Activated T-cell treated with anti-CD3 and anti-CD28 coated beads for 48 hours (primary cell): Measurements from ENCODE around the gene SPSB3.

ENCODE experiments used
- DNase-seq: peaks from one replicate; pipeline ENCODE4 v3.0.0-alpha.2; 2020; ENCODE audit warnings: low read depth

Gene SPSB3

DNA sequence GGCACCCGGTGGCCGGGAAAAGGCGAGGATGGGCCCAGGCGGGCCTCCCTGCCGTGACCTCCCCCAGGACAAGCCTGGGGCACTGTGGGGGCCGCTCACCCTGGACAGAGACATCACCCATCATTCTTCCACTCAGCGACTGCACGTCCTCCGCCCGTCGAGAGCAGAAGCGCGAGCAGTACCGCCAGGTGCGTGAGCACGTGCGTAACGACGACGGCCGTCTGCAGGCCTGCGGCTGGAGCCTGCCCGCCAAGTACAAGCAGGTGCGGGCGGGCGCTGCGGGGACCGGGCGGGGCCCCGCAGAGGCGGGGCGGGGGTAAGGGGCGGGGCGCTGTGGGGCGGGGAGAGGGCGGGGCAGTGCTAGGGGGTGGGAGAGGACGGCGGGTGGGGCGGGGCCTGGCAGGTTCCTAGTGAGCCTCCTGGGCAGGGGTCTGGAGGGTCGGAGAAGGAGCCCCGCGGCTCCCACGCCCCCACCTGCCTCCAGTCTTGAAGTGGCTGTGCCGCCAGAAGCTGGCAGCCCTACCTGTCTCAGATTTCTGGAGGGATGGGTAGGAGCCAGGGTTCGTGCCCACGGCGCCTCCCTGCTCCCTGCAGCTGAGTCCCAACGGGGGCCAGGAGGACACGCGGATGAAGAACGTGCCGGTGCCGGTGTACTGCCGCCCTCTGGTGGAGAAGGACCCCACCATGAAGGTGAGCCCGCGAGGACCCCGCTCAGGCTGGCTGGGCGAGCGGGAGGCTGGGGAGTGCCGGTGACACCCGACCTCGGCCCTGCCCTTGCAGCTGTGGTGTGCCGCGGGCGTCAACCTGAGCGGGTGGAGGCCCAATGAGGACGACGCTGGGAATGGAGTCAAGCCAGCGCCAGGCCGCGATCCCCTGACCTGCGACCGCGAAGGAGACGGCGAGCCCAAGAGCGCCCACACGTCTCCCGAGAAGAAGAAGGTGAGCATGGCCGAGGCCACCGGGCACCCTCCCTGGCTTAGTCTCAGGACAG lies 18.6 kb downstream of the SPSB3 start:
- DNase-seq, result no peak

DNA sequence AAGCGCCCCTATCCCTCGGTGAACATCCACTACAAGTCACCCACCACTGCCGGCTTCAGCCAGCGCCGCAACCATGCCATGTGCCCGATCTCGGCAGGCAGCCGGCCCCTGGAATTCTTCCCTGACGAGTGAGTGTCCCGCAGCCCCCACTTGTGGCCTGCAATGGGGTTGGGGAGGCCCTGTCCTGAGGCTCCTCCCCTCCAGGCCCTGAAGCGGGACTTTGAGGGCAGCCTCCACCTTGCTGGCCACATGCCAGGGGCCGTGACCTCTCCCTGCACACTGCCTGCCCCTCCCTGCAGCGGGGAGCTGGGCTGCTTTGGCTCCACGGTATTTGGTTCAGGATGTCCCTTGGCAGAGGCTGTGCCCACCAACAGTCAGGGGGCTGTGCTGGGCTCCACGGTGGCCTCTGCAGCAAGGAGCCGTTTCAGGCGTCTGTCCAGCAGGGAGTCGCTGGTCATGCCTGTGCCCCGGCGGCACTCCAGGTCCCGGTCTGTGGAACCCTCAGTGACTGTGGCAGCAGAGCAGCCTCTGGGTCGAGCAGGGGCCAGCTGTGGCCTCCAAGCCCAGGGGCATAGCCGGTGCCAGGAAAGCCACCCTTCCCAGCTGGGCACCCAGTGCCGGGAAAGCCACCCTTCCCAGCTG lies 19.4 kb downstream of the SPSB3 start:
- DNase-seq, result no peak

DNA sequence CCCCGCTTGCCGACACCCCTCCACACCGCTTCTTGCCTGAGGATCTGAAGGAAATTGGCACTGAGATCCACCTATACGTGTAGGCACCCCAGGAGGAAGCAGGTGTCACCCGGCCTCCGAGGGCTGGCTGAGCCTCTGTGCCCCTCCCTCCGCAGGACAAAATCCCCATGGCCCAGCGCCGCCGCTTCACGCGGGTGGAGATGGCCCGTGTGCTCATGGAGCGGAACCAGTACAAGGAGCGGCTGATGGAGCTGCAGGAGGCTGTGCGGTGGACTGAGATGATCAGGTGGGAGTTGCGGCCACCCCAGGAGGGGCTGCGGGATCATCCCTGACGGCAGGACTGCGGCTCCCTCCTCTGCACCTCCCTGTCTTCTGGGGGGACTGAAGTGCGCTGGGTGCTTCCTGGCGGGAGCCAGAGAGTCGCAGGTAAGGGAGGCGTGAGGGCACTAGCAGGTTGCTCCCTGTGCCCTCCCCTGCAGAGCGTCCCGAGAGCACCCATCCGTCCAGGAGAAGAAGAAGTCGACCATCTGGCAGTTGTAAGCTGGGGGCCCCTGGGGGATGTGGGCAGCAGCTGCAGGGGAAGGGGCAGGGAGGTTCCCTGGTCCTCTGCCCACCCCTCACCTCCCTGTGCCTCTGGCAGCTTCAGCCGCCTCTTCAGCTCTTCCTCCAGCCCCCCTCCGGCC lies 20.0 kb downstream of the SPSB3 start:
- DNase-seq, result no peak

DNA sequence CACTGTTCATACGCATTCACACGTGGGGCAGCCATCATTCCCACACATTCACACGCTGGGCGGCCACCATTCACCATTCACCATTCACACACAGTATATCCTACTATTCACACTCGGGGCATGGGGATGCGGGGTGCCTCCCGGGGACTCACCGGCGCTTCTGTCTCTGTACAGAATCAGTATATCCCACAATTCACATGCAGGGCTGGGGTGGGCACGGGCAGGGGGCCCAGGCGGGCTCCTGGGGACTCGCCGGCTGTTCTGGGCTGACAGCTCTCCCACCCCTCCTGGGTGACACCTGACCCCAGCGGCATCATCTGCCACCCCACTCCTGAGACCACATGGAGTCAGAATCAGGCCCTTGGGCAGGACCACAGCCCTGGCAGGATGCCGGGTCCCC lies 20.6 kb downstream of the SPSB3 start:
- DNase-seq, result no peak

DNA sequence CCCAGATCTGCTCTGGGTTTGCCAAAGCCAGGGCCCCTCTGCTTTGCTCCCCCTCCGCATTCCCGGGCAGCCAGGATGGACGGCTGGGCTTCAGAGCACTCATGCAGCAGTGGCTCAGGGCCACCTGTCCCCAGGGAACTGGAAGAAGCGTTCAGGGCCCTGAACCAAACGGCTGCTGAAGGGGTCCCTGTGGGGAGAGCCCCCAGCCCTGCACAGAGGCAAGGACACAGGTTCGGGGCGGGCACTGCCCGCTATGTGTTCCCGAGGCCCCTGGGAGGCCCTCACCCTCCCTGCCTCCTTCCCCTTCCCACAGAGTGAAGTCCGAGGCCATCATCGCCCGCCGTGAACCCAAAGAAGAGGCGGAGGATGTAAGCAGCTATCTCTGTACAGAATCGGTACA lies 21.5 kb downstream of the SPSB3 start:
- DNase-seq, result no peak

DNA sequence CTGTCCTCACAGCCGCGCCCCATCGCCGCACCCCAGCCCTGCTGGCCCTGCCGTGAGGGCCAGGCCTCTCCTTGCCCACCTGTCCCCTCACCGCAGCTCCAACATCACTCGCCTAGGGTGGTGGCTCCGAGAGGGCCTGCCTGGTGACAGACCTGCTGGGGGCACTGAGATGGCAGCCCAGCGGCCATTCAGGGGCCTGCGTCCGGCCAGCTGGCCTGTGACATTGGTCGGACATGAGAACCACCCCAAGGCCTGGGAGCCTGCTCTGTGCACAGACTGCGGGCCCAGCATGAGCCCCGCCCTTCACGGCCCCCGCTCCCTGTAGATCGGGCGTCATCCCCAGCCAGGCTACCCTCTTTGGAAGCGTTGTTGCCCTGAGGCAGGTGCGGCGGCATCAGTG lies 22.9 kb downstream of the SPSB3 start:
- no peak for DNase-seq

DNA sequence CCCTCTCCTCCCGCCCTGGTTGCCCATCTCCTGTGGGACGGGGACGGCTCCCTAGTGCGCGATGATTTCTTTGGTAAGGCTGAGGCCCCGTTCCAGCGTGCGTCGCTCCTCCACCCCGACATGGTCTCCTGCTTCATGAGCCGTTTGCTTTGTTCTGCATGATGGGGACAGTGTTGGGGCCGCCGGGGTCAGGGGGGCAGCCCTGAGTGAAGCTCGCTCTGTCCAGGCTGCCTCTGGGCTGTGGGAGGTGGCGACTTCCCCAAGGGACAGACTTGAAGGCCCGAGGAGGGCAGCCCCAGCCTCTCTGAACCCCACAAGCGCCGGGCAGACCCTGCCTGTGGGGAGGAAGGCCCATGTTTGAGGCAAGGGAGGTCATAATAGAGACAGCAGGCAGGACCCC lies 23.4 kb downstream of the SPSB3 start:
- no peak for DNase-seq

DNA sequence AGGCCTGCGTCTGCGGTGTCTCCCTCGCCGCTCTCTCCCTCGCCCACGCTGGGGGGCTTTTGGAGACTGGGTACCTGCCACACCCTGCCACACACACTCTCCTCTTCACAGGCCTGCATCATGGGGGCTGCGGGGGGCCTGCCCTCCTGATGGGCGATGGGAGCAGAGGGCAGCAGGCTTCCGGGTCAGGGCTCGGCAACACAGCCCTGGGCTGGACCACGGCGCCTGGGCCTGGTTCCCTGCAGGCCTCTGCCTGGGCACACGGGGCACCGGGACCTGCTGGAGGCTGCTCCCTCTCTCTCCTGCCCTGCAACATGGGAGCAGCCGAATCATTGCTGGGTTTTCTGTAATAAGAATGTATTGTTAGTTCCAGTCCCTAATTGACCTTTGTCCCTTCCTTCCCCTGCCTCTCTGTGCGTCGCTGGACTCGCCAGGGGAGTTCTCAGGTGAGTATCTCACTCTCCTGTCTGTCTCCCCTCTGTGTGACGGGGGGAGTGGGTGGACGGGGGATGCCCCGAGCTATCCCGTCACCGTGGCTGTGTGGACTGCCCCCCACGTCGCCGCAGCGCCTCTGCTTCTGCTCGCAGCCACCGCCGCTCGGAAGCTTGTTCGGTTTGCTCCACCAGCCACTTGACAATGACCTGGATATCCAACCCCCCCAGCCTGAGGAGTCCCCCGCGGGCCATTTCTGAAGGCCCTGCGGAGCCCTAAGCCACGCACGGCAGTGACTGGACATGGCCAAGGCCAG lies 24.5 kb downstream of the SPSB3 start:
- DNase-seq, result no peak

DNA sequence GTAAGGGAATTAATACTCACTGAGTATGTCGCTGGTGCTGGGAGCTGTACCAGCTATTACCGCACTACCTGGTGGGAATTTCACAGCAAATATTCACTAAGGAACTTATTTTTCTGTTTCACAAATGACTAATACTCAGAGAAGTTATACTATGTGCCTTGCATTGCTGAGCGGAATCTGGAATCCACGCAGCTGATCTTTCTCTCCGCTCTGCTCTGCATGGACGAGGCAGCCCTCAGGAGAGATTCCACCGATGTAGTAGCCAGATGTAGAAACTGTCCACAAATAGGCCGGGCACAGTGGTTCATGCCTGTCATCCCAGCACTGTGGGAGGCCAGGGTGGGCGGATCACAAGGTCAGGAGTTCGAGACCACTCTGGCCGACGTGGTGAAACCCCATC lies 28.2 kb downstream of the SPSB3 start:
- DNase-seq, result no peak

DNA sequence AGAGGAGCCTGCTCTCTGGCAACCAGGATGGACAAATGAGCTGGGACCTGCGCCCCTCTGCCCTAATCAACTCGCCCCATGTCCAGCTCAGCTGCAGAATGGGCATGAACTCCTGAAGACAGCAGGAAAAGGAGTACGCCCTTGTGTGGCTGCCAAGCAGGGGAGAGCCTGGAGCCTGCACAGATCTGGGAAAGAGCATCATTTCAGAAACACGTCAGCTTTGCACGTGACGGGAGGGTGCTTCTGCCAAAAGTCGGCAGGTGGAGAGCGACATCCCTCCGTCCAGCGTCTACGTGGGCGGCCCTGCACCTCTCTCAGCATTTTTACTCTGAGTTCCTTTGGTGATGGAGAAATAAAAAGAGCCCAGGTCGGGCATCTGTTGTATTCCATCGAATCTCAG lies 29.5 kb downstream of the SPSB3 start:
- DNase-seq, result no peak

DNA sequence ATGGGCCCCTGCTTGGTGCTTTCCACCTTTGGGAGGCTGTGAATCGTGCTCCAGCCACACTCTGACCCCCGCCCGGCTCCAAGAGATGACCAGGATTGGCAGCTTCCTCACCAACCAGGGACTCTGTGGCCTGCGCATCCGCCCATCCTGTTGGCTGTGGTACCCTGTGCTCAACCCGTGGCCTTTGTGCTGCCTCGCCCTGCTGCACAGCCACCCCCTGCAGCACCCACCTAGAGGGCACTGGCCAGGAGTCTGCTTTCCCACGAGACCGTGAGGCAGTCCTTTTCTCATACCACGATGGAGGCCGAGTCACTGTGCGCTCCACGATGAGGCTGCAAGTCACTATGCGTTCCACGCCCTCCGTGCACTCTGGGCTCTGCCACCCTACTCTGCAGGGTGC lies 30.4 kb downstream of the SPSB3 start:
- DNase-seq, result no peak

DNA sequence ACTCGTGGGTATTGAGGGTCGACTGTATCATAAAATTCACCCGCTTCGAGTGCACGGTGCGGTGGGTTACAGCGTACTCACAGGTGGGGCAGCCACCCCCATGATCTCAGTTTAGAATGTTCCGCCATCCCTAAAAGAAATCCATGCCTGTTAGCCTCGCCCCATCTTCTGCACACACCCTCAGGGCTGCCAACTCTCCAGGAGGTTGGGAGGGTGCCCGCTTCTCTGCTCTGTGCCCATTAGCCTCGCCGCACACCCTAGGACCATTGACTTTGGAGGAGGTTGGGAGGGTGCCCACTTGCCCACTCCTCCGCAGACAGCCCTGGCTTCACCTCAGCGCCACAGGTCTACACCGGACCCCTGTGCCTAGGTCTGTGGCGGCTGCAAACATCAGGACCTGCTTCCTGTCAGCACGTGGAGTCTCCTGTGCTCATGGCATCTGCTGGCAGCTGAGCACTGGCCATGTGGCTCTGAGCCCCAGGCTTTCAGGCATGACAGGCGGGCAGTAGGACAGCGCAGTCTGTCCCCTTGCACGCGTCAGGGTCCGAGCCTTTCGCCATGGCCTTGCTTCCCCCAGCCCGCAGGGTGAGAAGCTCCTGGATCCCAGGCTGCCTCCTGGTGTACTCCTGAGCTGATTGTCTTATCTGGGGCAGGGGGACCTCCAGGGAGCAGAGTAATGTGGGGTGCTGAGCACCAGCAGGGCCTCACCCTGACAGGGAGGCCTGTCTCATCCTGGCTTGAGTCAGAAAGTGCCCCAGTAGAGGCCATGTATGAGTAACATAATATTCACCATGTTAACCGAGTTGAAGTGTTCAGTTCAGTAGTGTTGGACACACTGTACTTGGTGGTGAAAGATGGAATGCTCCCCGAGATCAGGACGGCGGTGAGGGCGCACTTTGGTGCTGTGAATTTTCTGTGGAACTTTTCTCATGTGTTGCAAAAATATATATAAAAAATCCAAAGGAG lies 32.9 kb downstream of the SPSB3 start:
- DNase-seq, result no peak

DNA sequence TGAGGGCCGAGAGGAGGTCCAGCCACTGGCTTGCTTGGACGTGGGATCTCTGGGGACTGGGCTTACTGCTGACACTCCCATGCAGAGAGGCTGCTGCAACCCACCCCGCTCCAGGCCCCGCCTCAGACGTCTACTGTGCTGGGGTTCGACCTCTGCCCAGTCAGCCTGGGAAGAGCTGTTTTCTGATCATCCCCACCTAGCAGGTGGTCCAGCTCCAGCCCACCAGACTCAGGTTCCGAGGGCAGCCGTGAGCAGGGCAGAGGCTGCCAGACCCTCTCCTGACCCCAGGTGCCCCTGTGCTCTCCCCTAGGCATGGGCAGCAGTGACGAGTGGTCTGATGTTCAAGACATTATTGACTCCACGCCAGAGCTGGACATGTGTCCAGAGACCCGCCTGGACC lies 34.4 kb downstream of the SPSB3 start:
- no peak for DNase-seq

DNA sequence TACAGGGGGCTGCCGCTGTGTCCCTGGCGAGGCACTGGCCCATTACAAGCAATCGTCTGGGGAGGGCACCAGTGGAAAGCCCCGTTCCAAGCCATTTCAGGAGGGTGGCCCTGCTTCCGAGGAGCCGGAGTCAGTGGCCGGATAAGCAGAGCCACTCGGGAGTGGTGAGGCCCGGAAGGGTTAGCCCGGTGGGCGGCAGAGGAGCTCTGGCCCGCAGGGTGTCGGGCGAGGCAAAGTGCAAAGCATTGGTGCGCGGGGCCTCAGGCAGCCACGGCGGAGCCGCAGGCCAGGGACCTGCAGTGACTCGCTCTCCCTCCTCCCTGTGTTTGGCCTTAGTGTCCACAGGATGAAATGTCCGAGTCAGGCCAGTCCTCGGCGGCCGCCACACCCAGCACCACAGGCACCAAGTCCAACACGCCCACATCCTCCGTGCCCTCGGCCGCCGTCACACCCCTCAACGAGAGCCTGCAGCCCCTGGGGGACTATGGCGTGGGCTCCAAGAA lies 35.6 kb downstream of the SPSB3 start:
- no peak for DNase-seq

DNA sequence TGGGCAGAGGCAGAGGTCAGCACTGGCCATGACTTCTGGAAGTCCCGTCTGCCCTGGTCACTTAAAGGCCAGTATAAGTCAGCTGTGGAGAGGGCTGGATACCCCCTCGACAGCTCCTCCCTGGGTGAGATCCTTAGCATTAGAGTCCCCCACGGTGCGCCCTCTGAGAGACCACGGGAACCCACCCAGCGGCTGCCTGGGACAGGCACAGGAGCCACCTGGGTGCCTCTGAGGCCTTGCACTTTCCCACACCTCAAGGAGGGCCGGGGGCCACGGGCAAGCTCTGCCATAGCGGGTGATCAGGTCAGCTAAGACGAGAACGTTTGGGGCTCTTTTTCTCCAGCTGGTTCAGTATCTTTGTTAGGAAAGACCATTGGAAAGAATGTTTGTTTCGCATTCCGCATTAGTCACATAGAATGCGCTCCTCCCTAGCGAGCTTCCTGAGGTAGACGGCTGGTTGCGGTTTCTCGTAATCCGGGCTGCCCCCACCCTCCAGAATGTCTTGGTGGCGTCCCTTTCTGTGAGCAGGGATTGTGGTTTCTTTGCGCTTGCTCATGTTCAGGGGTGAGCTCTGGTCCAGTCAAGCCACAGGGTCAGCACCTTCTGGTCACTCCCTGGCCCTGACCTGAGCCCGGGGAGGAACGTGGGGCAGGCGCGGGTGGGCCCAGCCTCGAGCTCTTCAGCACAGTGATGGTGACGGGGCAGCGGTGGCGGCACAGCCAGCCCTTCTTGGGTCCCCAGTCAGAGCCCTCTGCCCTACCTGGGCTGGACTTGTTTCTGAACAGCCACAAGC lies 36.3 kb downstream of the SPSB3 start:
- no peak for DNase-seq

DNA sequence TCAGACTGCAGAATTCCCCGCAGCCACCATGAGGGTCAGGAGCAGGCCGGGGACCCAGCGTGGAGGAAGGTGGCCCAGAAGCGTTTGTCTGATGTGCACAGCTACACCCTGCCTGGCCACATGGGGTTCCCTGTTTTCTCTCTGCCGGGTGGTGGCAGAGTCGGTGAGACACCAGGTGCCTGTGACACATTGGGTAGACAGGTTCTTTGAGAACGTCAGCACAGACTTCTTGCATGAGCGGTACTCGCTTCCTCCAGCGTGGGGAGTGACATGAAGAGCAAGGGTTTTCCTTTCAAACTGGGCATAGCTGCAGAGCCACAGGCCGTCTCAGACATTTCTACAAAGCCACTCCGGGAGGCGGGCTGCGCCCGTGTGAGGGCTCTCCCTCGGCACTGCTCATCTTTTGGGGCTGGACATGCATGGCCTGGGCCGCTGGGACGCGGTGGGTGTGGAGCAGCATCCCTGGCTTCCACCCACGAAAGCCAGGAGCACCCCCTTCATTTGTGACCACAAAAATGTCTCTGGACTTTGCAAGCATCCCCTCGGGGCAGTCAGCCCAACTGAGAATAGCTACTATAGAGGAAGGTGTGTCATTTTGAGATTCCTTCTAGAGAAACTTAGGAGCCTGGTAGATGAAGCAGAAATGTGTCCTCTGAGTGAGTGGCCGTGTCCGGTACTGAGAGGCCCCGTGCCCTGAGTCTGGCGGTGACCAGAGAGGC lies 37.0 kb downstream of the SPSB3 start:
- DNase-seq, result no peak

DNA sequence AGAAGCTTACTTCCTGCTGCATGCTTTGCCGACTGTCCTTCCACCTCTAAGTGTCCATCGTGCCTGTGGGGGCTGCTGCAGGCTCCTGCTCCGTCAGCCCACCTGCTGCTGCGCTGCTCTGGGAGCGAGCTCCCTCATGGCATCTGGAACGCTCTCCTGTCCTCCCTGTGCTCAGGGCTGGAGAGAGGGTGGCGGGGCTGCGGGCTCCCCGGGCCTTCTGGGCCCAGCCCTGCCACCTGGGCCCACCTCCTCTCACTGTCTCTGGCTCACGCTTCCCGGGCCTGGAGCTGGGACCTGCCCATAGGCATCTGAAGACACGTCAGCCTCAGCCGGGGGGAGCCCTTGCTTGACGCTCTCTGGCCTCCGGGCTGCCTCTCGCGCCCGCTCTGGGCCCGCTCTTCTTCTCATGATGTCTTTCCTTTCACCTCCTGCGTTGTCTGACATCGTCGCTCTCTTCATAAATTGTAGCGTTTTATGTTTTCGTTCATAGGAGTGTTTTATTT lies 38.0 kb downstream of the SPSB3 start:
- no peak for DNase-seq

DNA sequence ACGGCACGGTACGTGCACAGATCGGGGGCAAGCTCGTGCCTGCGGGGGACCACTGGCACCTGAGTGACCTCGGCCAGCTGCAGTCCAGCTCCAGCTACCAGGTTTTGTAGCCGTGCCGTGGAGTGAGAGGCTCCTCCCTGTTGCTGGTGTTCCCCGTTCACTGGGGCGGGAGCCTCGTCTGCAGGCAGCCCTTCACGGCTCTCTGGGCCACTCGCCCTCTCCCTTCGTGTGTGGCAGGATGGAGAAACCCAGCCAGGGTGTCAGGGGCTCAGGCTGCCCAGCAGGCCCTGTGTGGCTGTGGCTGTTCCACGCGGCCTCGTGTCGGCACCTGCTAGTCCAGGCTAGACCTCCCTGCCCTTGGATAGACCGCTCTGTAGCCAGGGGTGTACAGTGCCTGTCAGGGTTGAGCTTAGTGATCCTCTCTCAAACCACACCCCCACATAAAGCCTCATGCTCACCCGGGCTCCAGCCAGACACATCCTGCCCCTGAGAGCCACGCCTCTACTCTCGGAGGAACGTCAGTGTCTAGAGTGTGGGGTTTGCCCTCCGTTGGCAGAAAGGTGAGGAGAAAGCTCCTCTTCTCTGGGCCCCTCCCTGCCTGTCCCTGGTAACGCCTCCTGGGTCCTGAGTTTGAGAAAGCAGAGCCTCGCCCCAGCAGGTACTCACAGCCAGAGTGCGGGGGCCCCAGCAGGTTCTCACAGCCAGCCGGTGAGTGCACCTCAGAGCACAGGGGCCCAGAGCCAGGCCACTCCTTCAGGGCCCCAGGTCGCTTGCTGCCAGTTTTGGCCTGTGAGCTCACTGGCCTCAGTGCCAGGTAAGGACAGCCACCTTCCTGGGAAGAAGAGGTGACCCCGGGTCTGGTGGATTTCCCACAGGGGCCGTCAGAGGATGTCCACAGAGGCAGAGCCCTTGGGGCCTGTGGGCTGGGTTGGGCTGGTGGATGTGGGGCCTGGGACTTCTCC lies 38.7 kb downstream of the SPSB3 start:
- no peak for DNase-seq
